HEK293 (cell line): ENCODE measurements around the gene MALL.

Experiments used
- CTCF ChIP-seq: fragments of 450-650 bp; formaldehyde crosslinking; IDR thresholded peaks from 2 replicates; pipeline ENCODE4 v1.5.1; 2016; ENCODE audit warnings: missing biosample characterization, missing genetic modification characterization
- FEZF1 ChIP-seq: fragments of 450-650 bp; formaldehyde crosslinking; IDR thresholded peaks from 2 replicates; pipeline ENCODE4 v1.5.1; 2016; ENCODE audit warnings: missing biosample characterization, missing genetic modification characterization
- HOXC10 ChIP-seq: sonication (generic); formaldehyde crosslinking; IDR thresholded peaks from 2 replicates; pipeline ENCODE4 v1.8.1; 2023; ENCODE audit warnings: mild to moderate bottlenecking, missing genetic modification reagents
- KLF1 ChIP-seq: fragments of 450-650 bp; formaldehyde crosslinking; IDR thresholded peaks from 2 replicates; pipeline ENCODE4 v1.5.1; 2016; ENCODE audit warnings: missing biosample characterization, missing genetic modification characterization
- KLF9 ChIP-seq: fragments of 450-650 bp; formaldehyde crosslinking; IDR thresholded peaks from 2 replicates; pipeline ENCODE4 v1.5.1; 2016; ENCODE audit warnings: missing biosample characterization, missing genetic modification characterization, low read depth
- PATZ1 ChIP-seq: fragments of 450-650 bp; formaldehyde crosslinking; IDR thresholded peaks from 2 replicates; pipeline ENCODE4 v1.5.1; 2016; ENCODE audit warnings: missing biosample characterization, missing genetic modification characterization
- SP2 ChIP-seq: fragments of 450-650 bp; formaldehyde crosslinking; IDR thresholded peaks from 2 replicates; pipeline ENCODE4 v1.5.1; 2016; ENCODE audit warnings: missing biosample characterization, missing genetic modification characterization
- TRIM28 ChIP-seq: IDR thresholded peaks from 2 replicates; pipeline ENCODE4 v1.6.1; 2011; ENCODE audit warnings: low read length, control low read depth, borderline replicate concordance
- ZFP41 ChIP-seq: fragments of 450-650 bp; formaldehyde crosslinking; IDR thresholded peaks from 2 replicates; pipeline ENCODE4 v1.5.1; 2016; ENCODE audit warnings: missing biosample characterization, missing genetic modification characterization, borderline replicate concordance
- ZNF138 ChIP-seq: fragments of 450-650 bp; formaldehyde crosslinking; IDR thresholded peaks from 2 replicates; pipeline ENCODE4 v1.5.1; 2016; ENCODE audit warnings: missing biosample characterization, missing genetic modification characterization, borderline replicate concordance
- ZNF175 ChIP-seq: fragments of 450-650 bp; formaldehyde crosslinking; IDR thresholded peaks from 2 replicates; pipeline ENCODE4 v1.5.1; 2016; ENCODE audit warnings: missing biosample characterization, missing genetic modification characterization
- ZNF311 ChIP-seq: fragments of 450-650 bp; formaldehyde crosslinking; IDR thresholded peaks from 2 replicates; pipeline ENCODE4 v1.5.1; 2017; ENCODE audit warnings: missing biosample characterization, missing genetic modification characterization, borderline replicate concordance
- ZNF433 ChIP-seq: fragments of 450-650 bp; formaldehyde crosslinking; IDR thresholded peaks from 2 replicates; pipeline ENCODE4 v1.5.1; 2016; ENCODE audit warnings: missing biosample characterization, missing genetic modification characterization, low read depth
- ZNF544 ChIP-seq: fragments of 450-650 bp; formaldehyde crosslinking; IDR thresholded peaks from 2 replicates; pipeline ENCODE4 v1.5.0; 2017; ENCODE audit warnings: missing biosample characterization, missing genetic modification characterization

- TF ChIP-seq FEZF1 (tag by site-specific recombination): no peak
- TF ChIP-seq PATZ1 (tag by site-specific recombination): no peak
- no peak for TF ChIP-seq CTCF (tag by site-specific recombination)
- no peak for TF ChIP-seq SP2 (tag by site-specific recombination)
- TF ChIP-seq KLF9: no peak
- TF ChIP-seq ZNF138 (tag by site-specific recombination): no peak
- TF ChIP-seq ZNF544 (tag by site-specific recombination): no peak
- no peak for TF ChIP-seq ZNF311
- TF ChIP-seq KLF1 (tag by site-specific recombination): no peak
- no peak for TF ChIP-seq TRIM28
- TF ChIP-seq ZNF433 (tag by site-specific recombination): no peak
- no peak for TF ChIP-seq HOXC10 (CRISPR knock-in tag)
- TF ChIP-seq ZNF175 (tag by site-specific recombination): no peak
- TF ChIP-seq ZFP41: no peak
Observed at GRCh38 chr2:110124939-110125691, 9.5 kb upstream of the MALL start.
